ENCODE results near the gene SRR.

The SRR gene

GRCh38 chr17:2371183-2372130 is 67.7 kb downstream of the SRR start:
- TF ChIP-seq GLIS3 (CRISPR knock-in tag; IDR thresholded peaks at IDR 0.05) (no peak), SNAI2 (CRISPR knock-in tag; IDR thresholded peaks at IDR 0.05) (no peak), BACH2 (CRISPR knock-in tag; IDR thresholded peaks at IDR 0.05; ENCODE audit: borderline replicate concordance) (no peak), ARNTL (CRISPR knock-in tag; IDR thresholded peaks at IDR 0.05; ENCODE audit: borderline replicate concordance, low read depth) (no peak), PPARA (CRISPR knock-in tag; IDR thresholded peaks at IDR 0.05; ENCODE audit: borderline replicate concordance) (no peak), ZC3H10 (CRISPR knock-in tag; IDR thresholded peaks at IDR 0.05) (no peak), TOX (CRISPR knock-in tag; IDR thresholded peaks at IDR 0.05; ENCODE audit: borderline replicate concordance) (no peak), ESRRG (CRISPR knock-in tag; IDR thresholded peaks at IDR 0.05) (no peak), ZNF565 (CRISPR knock-in tag; conservative IDR thresholded peaks at IDR 0.05; ENCODE audit: low read depth) (no peak)
- TF ChIP-seq, protein P1, sequence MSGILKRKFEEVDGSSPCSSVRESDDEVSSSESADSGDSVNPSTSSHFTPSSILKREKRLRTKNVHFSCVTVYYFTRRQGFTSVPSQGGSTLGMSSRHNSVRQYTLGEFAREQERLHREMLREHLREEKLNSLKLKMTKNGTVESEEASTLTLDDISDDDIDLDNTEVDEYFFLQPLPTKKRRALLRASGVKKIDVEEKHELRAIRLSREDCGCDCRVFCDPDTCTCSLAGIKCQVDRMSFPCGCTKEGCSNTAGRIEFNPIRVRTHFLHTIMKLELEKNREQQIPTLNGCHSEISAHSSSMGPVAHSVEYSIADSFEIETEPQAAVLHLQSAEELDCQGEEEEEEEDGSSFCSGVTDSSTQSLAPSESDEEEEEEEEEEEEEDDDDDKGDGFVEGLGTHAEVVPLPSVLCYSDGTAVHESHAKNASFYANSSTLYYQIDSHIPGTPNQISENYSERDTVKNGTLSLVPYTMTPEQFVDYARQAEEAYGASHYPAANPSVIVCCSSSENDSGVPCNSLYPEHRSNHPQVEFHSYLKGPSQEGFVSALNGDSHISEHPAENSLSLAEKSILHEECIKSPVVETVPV (CRISPR knock-in tag; IDR thresholded peaks at IDR 0.05) = no peak
- ATAC-seq = no peak

DNA sequence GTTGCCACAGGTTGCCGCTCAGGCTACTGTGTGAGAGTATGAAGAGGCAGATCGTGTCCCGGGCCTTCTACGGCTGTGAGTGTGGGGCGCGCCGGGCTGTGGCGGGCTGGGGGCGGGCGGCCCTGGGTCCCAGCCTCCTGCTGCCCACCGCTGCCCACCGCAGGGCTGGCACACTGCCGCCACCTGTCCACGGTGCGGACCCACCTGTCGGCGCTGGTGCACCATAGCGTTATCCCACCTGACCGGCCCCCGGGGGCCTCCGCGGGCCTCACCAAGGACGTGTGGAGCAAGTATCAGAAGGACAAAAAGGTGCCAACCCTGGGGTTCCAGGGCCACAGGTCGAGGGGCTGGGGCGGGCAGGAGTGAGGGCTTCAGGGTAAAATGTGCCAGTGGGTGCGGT is 68.4 kb downstream of the SRR start:
- no peak for ATAC-seq
- no peak for TF ChIP-seq ARNTL (CRISPR knock-in tag; IDR thresholded peaks at IDR 0.05; ENCODE audit: borderline replicate concordance, low read depth)
- no peak for TF ChIP-seq ZNF565 (CRISPR knock-in tag; conservative IDR thresholded peaks at IDR 0.05; ENCODE audit: low read depth)
- TF ChIP-seq SNAI2 (CRISPR knock-in tag; IDR thresholded peaks at IDR 0.05) = no peak
- no peak for TF ChIP-seq OSR1 (CRISPR knock-in tag; IDR thresholded peaks at IDR 0.05)
- TF ChIP-seq, protein P1 (CRISPR knock-in tag; IDR thresholded peaks at IDR 0.05) = no peak
- TF ChIP-seq ESRRG (CRISPR knock-in tag; IDR thresholded peaks at IDR 0.05) = no peak
- TF ChIP-seq RARB (CRISPR knock-in tag; IDR thresholded peaks at IDR 0.05) = no peak
- TF ChIP-seq TCF4 (CRISPR knock-in tag; IDR thresholded peaks at IDR 0.05; ENCODE audit: borderline replicate concordance) = no peak
- no peak for TF ChIP-seq TSHZ2 (CRISPR knock-in tag; IDR thresholded peaks at IDR 0.05)
- TF ChIP-seq ZFP30 (CRISPR knock-in tag; IDR thresholded peaks at IDR 0.05) = no peak
- TF ChIP-seq GLIS3 (CRISPR knock-in tag; IDR thresholded peaks at IDR 0.05) = no peak

GRCh38 chr17:2372681-2373080 is 68.9 kb downstream of the SRR start:
- no peak for TF ChIP-seq TCF4 (CRISPR knock-in tag; IDR thresholded peaks at IDR 0.05; ENCODE audit: borderline replicate concordance)
- no peak for TF ChIP-seq ZNF8 (CRISPR knock-in tag; IDR thresholded peaks at IDR 0.05)
- no peak for TF ChIP-seq GLIS3 (CRISPR knock-in tag; IDR thresholded peaks at IDR 0.05)
- TF ChIP-seq, protein P1 (CRISPR knock-in tag; IDR thresholded peaks at IDR 0.05) = no peak
- TF ChIP-seq RARB (CRISPR knock-in tag; IDR thresholded peaks at IDR 0.05) = no peak
- TF ChIP-seq TSHZ2 (CRISPR knock-in tag; IDR thresholded peaks at IDR 0.05) = no peak
- no peak for TF ChIP-seq ARNTL (CRISPR knock-in tag; IDR thresholded peaks at IDR 0.05; ENCODE audit: borderline replicate concordance, low read depth)
- TF ChIP-seq ZNF565 (CRISPR knock-in tag; conservative IDR thresholded peaks at IDR 0.05; ENCODE audit: low read depth) = no peak
- no peak for ATAC-seq
